ENCODE measurements around the gene MCM9. TPM values are rescaled to one million over a fixed set of nuclear protein-coding genes. Genes with fewer than 3 reads are reported as not detected.

The MCM9 gene
- total RNA-seq, 4 donors from 2014 or later: 26.7 to 47.2 (median 35.8) TPM

- Histone ChIP-seq H3K27me3 (no peaks in the 10 kb centered on the region), H3K4me3 (replicated peaks in 1 of 3) (no peak overlapping the region), H3K9me3 (no peaks in the 10 kb centered on the region), H3K4me1 (peaks cover 0 to 24% of the 10 kb centered on the region in 2 donors), H3K27ac (no peak overlapping the region), H3K36me3 (no peaks in the 10 kb centered on the region)
- TF ChIP-seq, protein P1, sequence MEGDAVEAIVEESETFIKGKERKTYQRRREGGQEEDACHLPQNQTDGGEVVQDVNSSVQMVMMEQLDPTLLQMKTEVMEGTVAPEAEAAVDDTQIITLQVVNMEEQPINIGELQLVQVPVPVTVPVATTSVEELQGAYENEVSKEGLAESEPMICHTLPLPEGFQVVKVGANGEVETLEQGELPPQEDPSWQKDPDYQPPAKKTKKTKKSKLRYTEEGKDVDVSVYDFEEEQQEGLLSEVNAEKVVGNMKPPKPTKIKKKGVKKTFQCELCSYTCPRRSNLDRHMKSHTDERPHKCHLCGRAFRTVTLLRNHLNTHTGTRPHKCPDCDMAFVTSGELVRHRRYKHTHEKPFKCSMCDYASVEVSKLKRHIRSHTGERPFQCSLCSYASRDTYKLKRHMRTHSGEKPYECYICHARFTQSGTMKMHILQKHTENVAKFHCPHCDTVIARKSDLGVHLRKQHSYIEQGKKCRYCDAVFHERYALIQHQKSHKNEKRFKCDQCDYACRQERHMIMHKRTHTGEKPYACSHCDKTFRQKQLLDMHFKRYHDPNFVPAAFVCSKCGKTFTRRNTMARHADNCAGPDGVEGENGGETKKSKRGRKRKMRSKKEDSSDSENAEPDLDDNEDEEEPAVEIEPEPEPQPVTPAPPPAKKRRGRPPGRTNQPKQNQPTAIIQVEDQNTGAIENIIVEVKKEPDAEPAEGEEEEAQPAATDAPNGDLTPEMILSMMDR (IDR thresholded peaks at IDR 0.05): no peak
- TF ChIP-seq POLR2A (IDR thresholded peaks at IDR 0.05): no peak
- WGBS, 2 donors: 60 to 64% methylated on average over 6 of the region's 6 CpGs
- intact Hi-C loops (cut with DNase I): no loop called here
- DNase-seq: peak; percentile 47 to 50
These were observed 48.3 kb downstream of the MCM9 start for GRCh38 chr6:118886641-118887040.

DNA sequence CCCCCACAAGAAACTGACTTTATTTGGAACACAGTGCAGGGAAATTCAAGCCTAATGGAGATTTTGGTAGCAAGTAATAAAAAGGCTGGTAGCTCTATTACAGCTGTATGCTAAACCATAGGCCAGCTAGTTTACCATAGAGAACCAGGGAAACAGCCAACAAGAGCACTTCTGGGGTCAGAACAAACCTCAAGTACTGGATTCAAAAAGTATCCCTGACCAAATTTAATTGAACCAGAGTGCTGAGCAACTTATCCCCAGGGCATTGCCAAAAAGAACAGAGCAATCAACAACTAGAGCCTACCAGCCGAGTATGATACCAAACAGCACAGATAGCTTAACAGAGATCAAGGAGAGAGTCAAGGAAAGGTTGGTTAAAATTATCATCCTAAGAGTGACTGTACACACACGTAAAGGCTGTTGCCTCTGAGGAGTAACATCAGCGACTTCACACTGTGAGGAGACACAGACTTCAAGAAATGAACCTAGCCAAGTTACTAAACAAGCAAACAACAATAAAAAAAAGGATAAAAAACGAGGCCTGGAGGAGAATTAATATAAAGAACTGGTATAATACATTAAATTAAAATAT lies 52.5 kb downstream of the MCM9 start:
- WGBS, 2 donors: 93 to 95% methylated on average over 4 of the region's 4 CpGs
- H3K4me1 ChIP-seq: peaks cover 0 to 24% of the 10 kb centered on the region in 2 donors

DNA sequence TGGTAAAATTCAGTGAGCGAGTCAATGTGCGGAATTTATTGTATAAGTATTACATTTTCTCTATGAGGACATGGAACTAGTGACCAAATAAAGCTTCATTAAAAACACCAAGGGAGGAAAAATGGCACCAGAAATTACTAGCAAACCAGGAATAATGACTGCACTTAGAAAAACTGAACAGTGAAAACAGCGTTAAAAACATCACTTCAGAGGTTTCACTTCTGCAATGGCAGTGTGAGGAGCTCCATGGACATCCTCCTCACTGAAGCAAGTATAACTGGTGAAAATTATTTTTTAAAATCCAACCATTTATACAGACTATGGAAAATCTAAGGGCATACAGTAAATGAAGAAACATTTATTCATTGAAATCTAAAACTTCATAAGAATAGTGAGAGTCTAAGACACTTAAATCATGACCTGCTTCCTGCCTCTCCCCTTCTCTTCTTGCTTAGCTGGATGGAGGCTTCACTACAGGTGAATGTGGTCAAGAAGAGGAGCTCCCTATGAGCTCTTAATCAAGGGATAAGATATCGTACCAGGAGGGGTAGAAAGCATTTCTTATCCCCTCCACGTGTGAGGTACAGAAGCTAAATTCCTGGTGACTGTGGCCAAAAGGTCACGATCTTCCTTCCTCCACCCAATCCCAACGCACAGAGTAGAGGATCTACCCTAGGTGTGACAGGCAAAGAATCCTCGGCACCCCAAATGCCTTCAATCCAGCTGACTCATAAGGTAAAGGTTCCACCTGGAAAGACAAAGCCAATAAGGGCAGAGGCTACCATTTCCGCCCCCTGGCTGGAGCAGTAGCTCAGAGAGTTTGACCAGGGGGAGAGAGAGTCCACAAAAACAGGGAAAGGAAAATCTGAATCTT lies 53.3 kb downstream of the MCM9 start:
- peaks cover 0 to 23% of the 10 kb centered on the region in 2 donors for H3K4me1 ChIP-seq
- DNase-seq: no peak
- no peak overlapping the region for H3K4me3 ChIP-seq (replicated peaks in 1 of 3)
- WGBS, 2 donors: 85% methylated on average over 9 of the region's 9 CpGs
- no peak overlapping the region for H3K27ac ChIP-seq
- no peaks in the 10 kb centered on the region for H3K36me3 ChIP-seq
- no peak for TF ChIP-seq POLR2A (IDR thresholded peaks at IDR 0.05)
- TF ChIP-seq, protein P1 (IDR thresholded peaks at IDR 0.05): no peak
- H3K9me3 ChIP-seq: no peaks in the 10 kb centered on the region
- no peaks in the 10 kb centered on the region for H3K27me3 ChIP-seq
- intact Hi-C loops (cut with DNase I): no loop called here

More for the DNA sequence above, 52.5 kb downstream of the MCM9 start:
- Histone ChIP-seq H3K9me3 (no peaks in the 10 kb centered on the region), H3K27me3 (no peaks in the 10 kb centered on the region), H3K36me3 (no peaks in the 10 kb centered on the region), H3K27ac (no peak overlapping the region), H3K4me3 (replicated peaks in 1 of 3) (no peak overlapping the region)
- intact Hi-C loops (cut with DNase I): no loop called here
- TF ChIP-seq, protein P1 (IDR thresholded peaks at IDR 0.05): no peak
- no peak for TF ChIP-seq POLR2A (IDR thresholded peaks at IDR 0.05)
- no peak for DNase-seq

GRCh38 chr6:118877806-118878205 lies 57.2 kb downstream of the MCM9 start:
- intact Hi-C loops (cut with DNase I): no loop called here
- Histone ChIP-seq H3K4me3 (replicated peaks in 1 of 3) (no peak overlapping the region), H3K36me3 (no peaks in the 10 kb centered on the region), H3K9me3 (no peaks in the 10 kb centered on the region), H3K27ac (no peak overlapping the region), H3K4me1 (peaks cover 0 to 14% of the 10 kb centered on the region in 2 donors), H3K27me3 (no peaks in the 10 kb centered on the region)
- WGBS, 2 donors: 91 to 98% methylated on average over 2 of the region's 2 CpGs
- TF ChIP-seq, protein P1 (IDR thresholded peaks at IDR 0.05): no peak
- no peak for TF ChIP-seq POLR2A (IDR thresholded peaks at IDR 0.05)
- no peak for DNase-seq

DNA sequence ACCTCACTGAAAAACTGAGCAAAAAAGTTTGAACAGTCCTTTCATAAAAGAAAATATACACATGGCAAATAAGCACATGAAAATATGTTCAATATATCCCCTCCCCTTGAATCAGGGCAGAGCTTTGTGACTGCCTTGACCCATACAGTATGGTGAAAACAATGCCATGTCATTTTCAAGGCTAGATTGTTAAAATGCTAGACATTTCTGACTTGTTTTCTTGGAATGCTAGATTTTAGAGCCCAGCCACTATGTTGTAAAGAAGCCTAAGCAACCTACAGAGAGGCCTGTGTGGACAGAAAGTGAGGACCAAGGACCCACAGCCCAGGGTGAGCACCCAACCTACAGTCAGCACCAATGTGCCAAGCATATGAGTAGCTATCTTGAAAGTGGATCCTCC lies 58.1 kb downstream of the MCM9 start:
- Histone ChIP-seq H3K27ac (no peak overlapping the region), H3K36me3 (no peaks in the 10 kb centered on the region), H3K4me1 (peaks cover 0 to 6% of the 10 kb centered on the region in 2 donors), H3K4me3 (replicated peaks in 1 of 3) (no peak overlapping the region), H3K9me3 (no peaks in the 10 kb centered on the region), H3K27me3 (no peaks in the 10 kb centered on the region)
- TF ChIP-seq, protein P1 (IDR thresholded peaks at IDR 0.05): no peak
- TF ChIP-seq POLR2A (IDR thresholded peaks at IDR 0.05): no peak
- intact Hi-C loops (cut with DNase I): no loop called here
- no peak for DNase-seq
